ENCODE data around the gene RGS3.
"Not testable (repeated sequence)": the region's sequence is repeated elsewhere in the genome, so short reads cannot be mapped to it uniquely, and the experiment has no call there.

The RGS3 gene

GRCh38 chr9:113463418-113464285 lies at the start of gene RGS3:
TSS of gene RGS3 (plus strand) at chr9:113463727. CDS start at chr9:113463803, 76 bp downstream.
- no peak for DNase-seq

- no peak for DNase-seq
These were observed 47.3 kb upstream of the RGS3 start for GRCh38 chr9:113416149-113416721.

GRCh38 chr9:113417370-113417769 lies 46.2 kb upstream of the RGS3 start:
- no peak for DNase-seq

- no peak for DNase-seq
These were observed 41.8 kb upstream of the RGS3 start for GRCh38 chr9:113421726-113422125.

- DNase-seq = no peak
These were observed 38.5 kb upstream of the RGS3 start for GRCh38 chr9:113425072-113425471.

GRCh38 chr9:113426701-113427100 lies 36.8 kb upstream of the RGS3 start:
- no peak for DNase-seq

GRCh38 chr9:113427629-113428028 lies 35.9 kb upstream of the RGS3 start:
- no peak for DNase-seq

- DNase-seq = no peak
These were observed 35.4 kb upstream of the RGS3 start for GRCh38 chr9:113428062-113428615.

GRCh38 chr9:113431191-113431590 lies 32.3 kb upstream of the RGS3 start:
- no peak for DNase-seq

- no peak for DNase-seq
These were observed 26.6 kb upstream of the RGS3 start for GRCh38 chr9:113436728-113437515.

- DNase-seq = not testable (repeated sequence)
These were observed 25.8 kb upstream of the RGS3 start for GRCh38 chr9:113437716-113438115.

GRCh38 chr9:113444736-113445135 lies 18.8 kb upstream of the RGS3 start:
- no peak for DNase-seq

- DNase-seq = no peak
These were observed 17.2 kb upstream of the RGS3 start for GRCh38 chr9:113446323-113446740.

GRCh38 chr9:113449376-113449775 lies 14.2 kb upstream of the RGS3 start:
- DNase-seq = no peak

GRCh38 chr9:113452113-113452605 lies 11.4 kb upstream of the RGS3 start:
- no peak for DNase-seq

GRCh38 chr9:113454914-113455761 lies 8.4 kb upstream of the RGS3 start:
- no peak for DNase-seq

GRCh38 chr9:113456235-113456634 lies 7.3 kb upstream of the RGS3 start:
- DNase-seq = no peak

- no peak for DNase-seq
These were observed 2.2 kb upstream of the RGS3 start for GRCh38 chr9:113461285-113461684.

- DNase-seq = no peak
These were observed 1.6 kb upstream of the RGS3 start for GRCh38 chr9:113461943-113462342.

GRCh38 chr9:113462781-113463286 lies 693 bp upstream of the RGS3 start:
- DNase-seq = no peak

- DNase-seq = no peak
These were observed 746 bp downstream of the RGS3 start for GRCh38 chr9:113464286-113464660.

GRCh38 chr9:113465599-113466140 lies 2.1 kb downstream of the RGS3 start:
- DNase-seq = no peak

Measured in activated CD4-positive, alpha-beta T cell treated with anti-CD3 and anti-CD28 coated beads for 1 hour (primary cell).